GM23338 (cell line): Measurements from ENCODE around the gene SCART1. TPM values are rescaled to one million over a fixed set of nuclear protein-coding genes. Genes with fewer than 3 reads are reported as not detected.

ENCODE experiments used
- ATAC-seq: fragments of 200-7000 bp; cut with Tn5 transposase; 3 replicates; pipeline ENCODE4 v1.9.1; 2020
- DNase-seq: peaks from one replicate; pipeline ENCODE4 v3.0.0-alpha.2; 2015; ENCODE audit warnings: low spot score
- H2AFZ ChIP-seq: fragments of 200-600 bp; sonication (generic); 2 replicates; pipeline ENCODE4 v1.8.0; 2016; ENCODE audit warnings: antibody characterized with exemption, mild to moderate bottlenecking, moderate library complexity
- H3F3A ChIP-seq: fragments of 200-600 bp; sonication (generic); replicated peaks from 2 replicates; pipeline ENCODE4 v1.8.0; 2017; ENCODE audit warnings: antibody characterized with exemption, mixed run types, low read depth
- H3K27ac ChIP-seq: fragments of 200-600 bp; sonication (generic); 2 replicates; pipeline ENCODE4 v1.6.1; 2016; ENCODE audit warnings: low read depth
- H3K27me3 ChIP-seq: fragments of 200-600 bp; sonication (generic); 2 replicates; pipeline ENCODE4 v1.8.0; 2016; ENCODE audit warnings: mild to moderate bottlenecking, mixed run types, moderate library complexity; ENCODE audit not compliant: insufficient read depth
- H3K36me3 ChIP-seq: fragments of 200-600 bp; sonication (generic); 2 replicates; pipeline ENCODE4 v1.8.0; 2016; ENCODE audit warnings: mild to moderate bottlenecking; ENCODE audit not compliant: insufficient read depth
- H3K4me1 ChIP-seq: fragments of 200-600 bp; sonication (generic); 2 replicates; pipeline ENCODE4 v1.8.0; 2016; ENCODE audit warnings: mild to moderate bottlenecking, moderate library complexity; ENCODE audit not compliant: insufficient read depth
- H3K4me2 ChIP-seq: fragments of 200-600 bp; sonication (generic); 2 replicates; pipeline ENCODE4 v1.7.1; 2017; ENCODE audit warnings: mixed run types
- H3K4me3 ChIP-seq: fragments of 200-600 bp; sonication (generic); 2 replicates; pipeline ENCODE4 v1.6.1; 2016; ENCODE audit warnings: mixed run types
- H3K79me2 ChIP-seq: fragments of 200-600 bp; sonication (generic); replicated peaks from 2 replicates; pipeline ENCODE4 v1.8.0; 2017; ENCODE audit warnings: mild to moderate bottlenecking; ENCODE audit not compliant: insufficient read depth
- H3K9me2 ChIP-seq: fragments of 200-600 bp; sonication (generic); 2 replicates; pipeline ENCODE4 v1.8.0; 2017; ENCODE audit not compliant: insufficient read depth
- H4K20me1 ChIP-seq: fragments of 200-600 bp; sonication (generic); replicated peaks from 2 replicates; pipeline ENCODE4 v1.8.0; 2017; ENCODE audit warnings: mild to moderate bottlenecking; ENCODE audit not compliant: insufficient read depth
- H3K27ac Mint-ChIP-seq: 2 replicates; pipeline ENCODE4 v1.8.0; 2020; ENCODE audit warnings: inconsistent platforms, mild to moderate bottlenecking, moderate library complexity, mixed read lengths
- H3K27me3 Mint-ChIP-seq: 3 replicates; pipeline ENCODE4 v1.8.0; 2022; ENCODE audit warnings: low read depth, mild to moderate bottlenecking, moderate library complexity, mixed read lengths, inconsistent platforms; ENCODE audit not compliant: insufficient read depth, poor library complexity
- H3K36me3 Mint-ChIP-seq: 3 replicates; pipeline ENCODE4 v1.8.0; 2021; ENCODE audit warnings: low read depth, mild to moderate bottlenecking, inconsistent platforms, moderate library complexity, mixed read lengths
- H3K4me1 Mint-ChIP-seq: 3 replicates; pipeline ENCODE4 v1.8.0; 2020; ENCODE audit warnings: mild to moderate bottlenecking, inconsistent platforms, mixed read lengths
- H3K4me3 Mint-ChIP-seq: 3 replicates; pipeline ENCODE4 v1.8.0; 2021; ENCODE audit warnings: moderate library complexity, mild to moderate bottlenecking, inconsistent platforms, mixed read lengths
- H3K9me3 Mint-ChIP-seq: 3 replicates; pipeline ENCODE4 v1.8.0; 2020; ENCODE audit warnings: moderate library complexity, mild to moderate bottlenecking, inconsistent platforms, mixed read lengths
- CREB1 ChIP-seq: fragments of 250-450 bp; sonication (Bioruptor Pico); IDR thresholded peaks from 2 replicates; pipeline ENCODE4 v1.5.0; 2020; ENCODE audit warnings: low read depth, mild to moderate bottlenecking, moderate library complexity
- EZH2 ChIP-seq: fragments of 200-600 bp; sonication (generic); IDR thresholded peaks from one replicate; pipeline ENCODE4 v1.8.0; 2017; ENCODE audit warnings: antibody characterized with exemption, mild to moderate bottlenecking, low read depth; ENCODE audit not compliant: unreplicated experiment
- EZH2phosphoT487 ChIP-seq: fragments of 200-600 bp; sonication (generic); IDR thresholded peaks from one replicate; pipeline ENCODE4 v1.8.1; 2018; ENCODE audit warnings: antibody characterized with exemption; ENCODE audit not compliant: unreplicated experiment
- JUNB ChIP-seq: IDR thresholded peaks from one replicate; pipeline ENCODE4 v1.6.1; 2016; ENCODE audit warnings: antibody characterized with exemption; ENCODE audit not compliant: unreplicated experiment
- NANOG ChIP-seq: IDR thresholded peaks from 2 replicates; pipeline ENCODE4 v1.6.1; 2016; ENCODE audit warnings: antibody characterized with exemption, borderline replicate concordance
- POLR2AphosphoS5 ChIP-seq: IDR thresholded peaks from 2 replicates; pipeline ENCODE4 v1.6.1; 2016; ENCODE audit warnings: antibody characterized with exemption, low read depth
- STAT1 ChIP-seq: IDR thresholded peaks from one replicate; pipeline ENCODE4 v1.6.1; 2016; ENCODE audit warnings: antibody characterized with exemption; ENCODE audit not compliant: unreplicated experiment
- ZNF114 ChIP-seq: fragments of 250-450 bp; sonication (Bioruptor Pico); IDR thresholded peaks from 2 replicates; pipeline ENCODE4 v1.5.0; 2020; ENCODE audit warnings: mild to moderate bottlenecking, moderate library complexity
- ZNF331 ChIP-seq: fragments of 250-450 bp; sonication (Bioruptor Pico); IDR thresholded peaks from 2 replicates; pipeline ENCODE4 v1.5.0; 2020; ENCODE audit warnings: low read depth, mild to moderate bottlenecking, moderate library complexity
- polyA plus RNA-seq: library from polyadenylated mRNA; unstranded; fragments of >200 nt; fragmentation: Nextera tagmentation; extraction: Ambion mirVana; gene quantifications from 2 replicates; pipeline ENCODE4 v1.2.1, GENCODE V29; 2016
- total RNA-seq: library from RNA; depleted of rRNA; stranded (reverse); fragments of >200 nt; shearing (Covaris generic); gene quantifications from 2 replicates; pipeline ENCODE4 v1.2.3, GENCODE V29; 2014
- TF ChIP-seq, protein P1 (sequence below): fragments of 250-450 bp; sonication (Bioruptor Pico); IDR thresholded peaks from 2 replicates; pipeline ENCODE4 v1.5.0; 2020; ENCODE audit warnings: mild to moderate bottlenecking, moderate library complexity
- TF ChIP-seq, protein P2 (sequence below): IDR thresholded peaks from one replicate; pipeline ENCODE4 v1.6.1; 2018; ENCODE audit warnings: antibody characterized with exemption; ENCODE audit not compliant: unreplicated experiment
- TF ChIP-seq, protein P3 (sequence below), 2 experiments: fragments of 200-600 bp in 1 of 2; sonication (generic) in 1 of 2; conservative IDR thresholded peaks; 2 replicates each; pipeline versions ENCODE4 v1.5.1 to v1.6.1; 2016 to 2017; ENCODE audit warnings: antibody characterized with exemption in 2 of 2, low read depth in 2 of 2, mild to moderate bottlenecking in 2 of 2, moderate library complexity in 1 of 2
- TF ChIP-seq, protein P4 (sequence below): IDR thresholded peaks from 2 replicates; pipeline ENCODE4 v1.6.1; 2016; ENCODE audit warnings: antibody characterized with exemption

The SCART1 gene
- total and polyA plus RNA-seq, 2 experiments from 2014 or later = 0.59 TPM; not detected in 1

DNA sequence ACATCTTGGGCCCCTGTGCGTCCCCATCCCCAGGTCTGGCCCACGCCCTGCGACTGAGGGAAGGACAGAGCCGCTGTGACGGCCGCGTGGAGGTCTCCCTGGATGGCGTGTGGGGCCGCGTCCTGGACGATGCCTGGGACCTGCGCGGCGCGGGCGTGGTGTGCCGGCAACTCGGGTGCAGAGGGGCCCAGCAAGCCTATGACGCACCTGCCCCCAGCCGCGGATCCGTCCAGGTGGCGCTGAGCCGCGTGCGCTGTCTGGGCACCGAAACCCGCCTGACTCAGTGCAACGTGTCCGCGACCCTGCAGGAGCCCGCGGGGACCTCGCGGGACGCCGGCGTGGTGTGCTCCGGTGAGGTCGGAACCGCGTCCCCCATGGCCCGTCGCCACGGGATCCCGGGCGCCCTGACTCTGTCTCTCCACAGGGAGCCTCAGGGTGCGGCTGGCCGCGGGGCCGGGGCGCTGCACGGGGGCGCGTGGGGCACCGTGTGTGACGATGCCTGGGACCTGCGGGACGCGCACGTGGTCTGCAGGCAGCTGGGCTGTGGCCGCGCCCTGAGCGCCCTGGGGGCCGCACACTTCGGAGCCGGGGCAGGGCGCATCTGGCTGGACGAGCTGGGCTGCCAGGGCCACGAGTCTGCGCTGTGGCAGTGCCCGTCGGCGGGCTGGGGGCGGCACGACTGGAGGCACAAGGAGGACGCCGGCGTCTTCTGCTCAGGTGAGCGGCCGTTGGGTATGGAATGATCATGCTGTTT, 5.9 kb downstream of the SCART1 start:
- H3K4me1 ChIP-seq = no peaks in the 10 kb centered on the region
- Mint-ChIP-seq H3K27me3 (peaks cover 30% of the 10 kb centered on the region), H3K9me3 (peaks cover 56% of the 10 kb centered on the region), H3K4me1 (no peaks in the 10 kb centered on the region), H3K36me3 (peaks cover 9% of the 10 kb centered on the region; the same call in 1 of the 3 replicates), H3K27ac (no peak overlapping the region), H3K4me3 (no peak overlapping the region)
- no peaks in the 10 kb centered on the region for H3K36me3 ChIP-seq
- H3K4me2 ChIP-seq = no peak overlapping the region
- H3K27me3 ChIP-seq = peaks cover 13% of the 10 kb centered on the region; the same call in 1 of the 2 replicates
- no peaks in the 10 kb centered on the region for H3K9me2 ChIP-seq
- H3F3A ChIP-seq = no peaks in the 10 kb centered on the region
- H3K27ac ChIP-seq = no peak overlapping the region
- no peak overlapping the region for H2AFZ ChIP-seq
- TF ChIP-seq POLR2AphosphoS5 = no peak
- no peak for TF ChIP-seq EZH2
- no peak for TF ChIP-seq NANOG
- TF ChIP-seq STAT1 = no peak
- TF ChIP-seq JUNB = no peak
- TF ChIP-seq EZH2phosphoT487 = no peak
- TF ChIP-seq CREB1 (CRISPR knock-in tag) = no peak
- TF ChIP-seq, protein P1, sequence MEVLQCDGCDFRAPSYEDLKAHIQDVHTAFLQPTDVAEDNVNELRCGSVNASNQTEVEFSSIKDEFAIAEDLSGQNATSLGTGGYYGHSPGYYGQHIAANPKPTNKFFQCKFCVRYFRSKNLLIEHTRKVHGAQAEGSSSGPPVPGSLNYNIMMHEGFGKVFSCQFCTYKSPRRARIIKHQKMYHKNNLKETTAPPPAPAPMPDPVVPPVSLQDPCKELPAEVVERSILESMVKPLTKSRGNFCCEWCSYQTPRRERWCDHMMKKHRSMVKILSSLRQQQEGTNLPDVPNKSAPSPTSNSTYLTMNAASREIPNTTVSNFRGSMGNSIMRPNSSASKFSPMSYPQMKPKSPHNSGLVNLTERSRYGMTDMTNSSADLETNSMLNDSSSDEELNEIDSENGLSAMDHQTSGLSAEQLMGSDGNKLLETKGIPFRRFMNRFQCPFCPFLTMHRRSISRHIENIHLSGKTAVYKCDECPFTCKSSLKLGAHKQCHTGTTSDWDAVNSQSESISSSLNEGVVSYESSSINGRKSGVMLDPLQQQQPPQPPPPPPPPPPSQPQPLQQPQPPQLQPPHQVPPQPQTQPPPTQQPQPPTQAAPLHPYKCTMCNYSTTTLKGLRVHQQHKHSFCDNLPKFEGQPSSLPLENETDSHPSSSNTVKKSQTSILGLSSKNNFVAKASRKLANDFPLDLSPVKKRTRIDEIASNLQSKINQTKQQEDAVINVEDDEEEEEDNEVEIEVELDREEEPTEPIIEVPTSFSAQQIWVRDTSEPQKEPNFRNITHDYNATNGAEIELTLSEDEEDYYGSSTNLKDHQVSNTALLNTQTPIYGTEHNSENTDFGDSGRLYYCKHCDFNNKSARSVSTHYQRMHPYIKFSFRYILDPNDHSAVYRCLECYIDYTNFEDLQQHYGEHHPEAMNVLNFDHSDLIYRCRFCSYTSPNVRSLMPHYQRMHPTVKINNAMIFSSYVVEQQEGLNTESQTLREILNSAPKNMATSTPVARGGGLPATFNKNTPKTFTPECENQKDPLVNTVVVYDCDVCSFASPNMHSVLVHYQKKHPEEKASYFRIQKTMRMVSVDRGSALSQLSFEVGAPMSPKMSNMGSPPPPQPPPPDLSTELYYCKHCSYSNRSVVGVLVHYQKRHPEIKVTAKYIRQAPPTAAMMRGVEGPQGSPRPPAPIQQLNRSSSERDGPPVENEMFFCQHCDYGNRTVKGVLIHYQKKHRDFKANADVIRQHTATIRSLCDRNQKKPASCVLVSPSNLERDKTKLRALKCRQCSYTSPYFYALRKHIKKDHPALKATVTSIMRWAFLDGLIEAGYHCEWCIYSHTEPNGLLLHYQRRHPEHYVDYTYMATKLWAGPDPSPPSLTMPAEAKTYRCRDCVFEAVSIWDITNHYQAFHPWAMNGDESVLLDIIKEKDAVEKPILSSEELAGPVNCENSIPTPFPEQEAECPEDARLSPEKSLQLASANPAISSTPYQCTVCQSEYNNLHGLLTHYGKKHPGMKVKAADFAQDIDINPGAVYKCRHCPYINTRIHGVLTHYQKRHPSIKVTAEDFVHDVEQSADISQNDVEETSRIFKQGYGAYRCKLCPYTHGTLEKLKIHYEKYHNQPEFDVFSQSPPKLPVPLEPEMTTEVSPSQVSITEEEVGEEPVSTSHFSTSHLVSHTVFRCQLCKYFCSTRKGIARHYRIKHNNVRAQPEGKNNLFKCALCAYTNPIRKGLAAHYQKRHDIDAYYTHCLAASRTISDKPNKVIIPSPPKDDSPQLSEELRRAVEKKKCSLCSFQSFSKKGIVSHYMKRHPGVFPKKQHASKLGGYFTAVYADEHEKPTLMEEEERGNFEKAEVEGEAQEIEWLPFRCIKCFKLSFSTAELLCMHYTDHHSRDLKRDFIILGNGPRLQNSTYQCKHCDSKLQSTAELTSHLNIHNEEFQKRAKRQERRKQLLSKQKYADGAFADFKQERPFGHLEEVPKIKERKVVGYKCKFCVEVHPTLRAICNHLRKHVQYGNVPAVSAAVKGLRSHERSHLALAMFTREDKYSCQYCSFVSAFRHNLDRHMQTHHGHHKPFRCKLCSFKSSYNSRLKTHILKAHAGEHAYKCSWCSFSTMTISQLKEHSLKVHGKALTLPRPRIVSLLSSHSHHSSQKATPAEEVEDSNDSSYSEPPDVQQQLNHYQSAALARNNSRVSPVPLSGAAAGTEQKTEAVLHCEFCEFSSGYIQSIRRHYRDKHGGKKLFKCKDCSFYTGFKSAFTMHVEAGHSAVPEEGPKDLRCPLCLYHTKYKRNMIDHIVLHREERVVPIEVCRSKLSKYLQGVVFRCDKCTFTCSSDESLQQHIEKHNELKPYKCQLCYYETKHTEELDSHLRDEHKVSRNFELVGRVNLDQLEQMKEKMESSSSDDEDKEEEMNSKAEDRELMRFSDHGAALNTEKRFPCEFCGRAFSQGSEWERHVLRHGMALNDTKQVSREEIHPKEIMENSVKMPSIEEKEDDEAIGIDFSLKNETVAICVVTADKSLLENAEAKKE (CRISPR knock-in tag) = no peak
- TF ChIP-seq, protein P2, sequence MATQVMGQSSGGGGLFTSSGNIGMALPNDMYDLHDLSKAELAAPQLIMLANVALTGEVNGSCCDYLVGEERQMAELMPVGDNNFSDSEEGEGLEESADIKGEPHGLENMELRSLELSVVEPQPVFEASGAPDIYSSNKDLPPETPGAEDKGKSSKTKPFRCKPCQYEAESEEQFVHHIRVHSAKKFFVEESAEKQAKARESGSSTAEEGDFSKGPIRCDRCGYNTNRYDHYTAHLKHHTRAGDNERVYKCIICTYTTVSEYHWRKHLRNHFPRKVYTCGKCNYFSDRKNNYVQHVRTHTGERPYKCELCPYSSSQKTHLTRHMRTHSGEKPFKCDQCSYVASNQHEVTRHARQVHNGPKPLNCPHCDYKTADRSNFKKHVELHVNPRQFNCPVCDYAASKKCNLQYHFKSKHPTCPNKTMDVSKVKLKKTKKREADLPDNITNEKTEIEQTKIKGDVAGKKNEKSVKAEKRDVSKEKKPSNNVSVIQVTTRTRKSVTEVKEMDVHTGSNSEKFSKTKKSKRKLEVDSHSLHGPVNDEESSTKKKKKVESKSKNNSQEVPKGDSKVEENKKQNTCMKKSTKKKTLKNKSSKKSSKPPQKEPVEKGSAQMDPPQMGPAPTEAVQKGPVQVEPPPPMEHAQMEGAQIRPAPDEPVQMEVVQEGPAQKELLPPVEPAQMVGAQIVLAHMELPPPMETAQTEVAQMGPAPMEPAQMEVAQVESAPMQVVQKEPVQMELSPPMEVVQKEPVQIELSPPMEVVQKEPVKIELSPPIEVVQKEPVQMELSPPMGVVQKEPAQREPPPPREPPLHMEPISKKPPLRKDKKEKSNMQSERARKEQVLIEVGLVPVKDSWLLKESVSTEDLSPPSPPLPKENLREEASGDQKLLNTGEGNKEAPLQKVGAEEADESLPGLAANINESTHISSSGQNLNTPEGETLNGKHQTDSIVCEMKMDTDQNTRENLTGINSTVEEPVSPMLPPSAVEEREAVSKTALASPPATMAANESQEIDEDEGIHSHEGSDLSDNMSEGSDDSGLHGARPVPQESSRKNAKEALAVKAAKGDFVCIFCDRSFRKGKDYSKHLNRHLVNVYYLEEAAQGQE = no peak
- TF ChIP-seq, protein P3, sequence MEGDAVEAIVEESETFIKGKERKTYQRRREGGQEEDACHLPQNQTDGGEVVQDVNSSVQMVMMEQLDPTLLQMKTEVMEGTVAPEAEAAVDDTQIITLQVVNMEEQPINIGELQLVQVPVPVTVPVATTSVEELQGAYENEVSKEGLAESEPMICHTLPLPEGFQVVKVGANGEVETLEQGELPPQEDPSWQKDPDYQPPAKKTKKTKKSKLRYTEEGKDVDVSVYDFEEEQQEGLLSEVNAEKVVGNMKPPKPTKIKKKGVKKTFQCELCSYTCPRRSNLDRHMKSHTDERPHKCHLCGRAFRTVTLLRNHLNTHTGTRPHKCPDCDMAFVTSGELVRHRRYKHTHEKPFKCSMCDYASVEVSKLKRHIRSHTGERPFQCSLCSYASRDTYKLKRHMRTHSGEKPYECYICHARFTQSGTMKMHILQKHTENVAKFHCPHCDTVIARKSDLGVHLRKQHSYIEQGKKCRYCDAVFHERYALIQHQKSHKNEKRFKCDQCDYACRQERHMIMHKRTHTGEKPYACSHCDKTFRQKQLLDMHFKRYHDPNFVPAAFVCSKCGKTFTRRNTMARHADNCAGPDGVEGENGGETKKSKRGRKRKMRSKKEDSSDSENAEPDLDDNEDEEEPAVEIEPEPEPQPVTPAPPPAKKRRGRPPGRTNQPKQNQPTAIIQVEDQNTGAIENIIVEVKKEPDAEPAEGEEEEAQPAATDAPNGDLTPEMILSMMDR (conservative IDR thresholded peaks at IDR 0.05; ENCODE audit: low read depth in 2 of 2) = no peak
- no peak for TF ChIP-seq ZNF114 (CRISPR knock-in tag)
- no peak for TF ChIP-seq ZNF331
- TF ChIP-seq, protein P4, sequence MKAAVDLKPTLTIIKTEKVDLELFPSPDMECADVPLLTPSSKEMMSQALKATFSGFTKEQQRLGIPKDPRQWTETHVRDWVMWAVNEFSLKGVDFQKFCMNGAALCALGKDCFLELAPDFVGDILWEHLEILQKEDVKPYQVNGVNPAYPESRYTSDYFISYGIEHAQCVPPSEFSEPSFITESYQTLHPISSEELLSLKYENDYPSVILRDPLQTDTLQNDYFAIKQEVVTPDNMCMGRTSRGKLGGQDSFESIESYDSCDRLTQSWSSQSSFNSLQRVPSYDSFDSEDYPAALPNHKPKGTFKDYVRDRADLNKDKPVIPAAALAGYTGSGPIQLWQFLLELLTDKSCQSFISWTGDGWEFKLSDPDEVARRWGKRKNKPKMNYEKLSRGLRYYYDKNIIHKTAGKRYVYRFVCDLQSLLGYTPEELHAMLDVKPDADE = no peak
- ATAC-seq = peak; percentile 55
- no peaks in the 10 kb centered on the region for H3K79me2 ChIP-seq
- H3K4me3 ChIP-seq = no peak overlapping the region
- peak; percentile 15 for DNase-seq
- no peaks in the 10 kb centered on the region for H4K20me1 ChIP-seq
